Activated naive CD4-positive, alpha-beta T cell treated with anti-CD3 and anti-CD28 coated beads, Interleukin-2, amount 10 ng/mL, durations not matched to agents 5 hours and 36 hours (primary cell): ENCODE results near the gene PTBP1. TPM values are rescaled to one million over a fixed set of nuclear protein-coding genes. Genes with fewer than 3 reads are reported as not detected.

ENCODE experiments used
- microRNA-seq: library from miRNA; unstranded; fragments of <30 nt; microRNA quantifications from one replicate; pipeline ENCODE4 v1.2.0, GENCODE V29; 2022; ENCODE audit warnings: borderline microRNAs expressed, borderline replicate concordance
- total RNA-seq, 2 experiments: library from RNA; stranded (reverse); gene quantifications; one replicate each; pipeline ENCODE4 v1.2.3, GENCODE V29; 2021

Gene PTBP1
- total RNA-seq, result 100 to 1,000 TPM; 385 to 395 TPM

DNA sequence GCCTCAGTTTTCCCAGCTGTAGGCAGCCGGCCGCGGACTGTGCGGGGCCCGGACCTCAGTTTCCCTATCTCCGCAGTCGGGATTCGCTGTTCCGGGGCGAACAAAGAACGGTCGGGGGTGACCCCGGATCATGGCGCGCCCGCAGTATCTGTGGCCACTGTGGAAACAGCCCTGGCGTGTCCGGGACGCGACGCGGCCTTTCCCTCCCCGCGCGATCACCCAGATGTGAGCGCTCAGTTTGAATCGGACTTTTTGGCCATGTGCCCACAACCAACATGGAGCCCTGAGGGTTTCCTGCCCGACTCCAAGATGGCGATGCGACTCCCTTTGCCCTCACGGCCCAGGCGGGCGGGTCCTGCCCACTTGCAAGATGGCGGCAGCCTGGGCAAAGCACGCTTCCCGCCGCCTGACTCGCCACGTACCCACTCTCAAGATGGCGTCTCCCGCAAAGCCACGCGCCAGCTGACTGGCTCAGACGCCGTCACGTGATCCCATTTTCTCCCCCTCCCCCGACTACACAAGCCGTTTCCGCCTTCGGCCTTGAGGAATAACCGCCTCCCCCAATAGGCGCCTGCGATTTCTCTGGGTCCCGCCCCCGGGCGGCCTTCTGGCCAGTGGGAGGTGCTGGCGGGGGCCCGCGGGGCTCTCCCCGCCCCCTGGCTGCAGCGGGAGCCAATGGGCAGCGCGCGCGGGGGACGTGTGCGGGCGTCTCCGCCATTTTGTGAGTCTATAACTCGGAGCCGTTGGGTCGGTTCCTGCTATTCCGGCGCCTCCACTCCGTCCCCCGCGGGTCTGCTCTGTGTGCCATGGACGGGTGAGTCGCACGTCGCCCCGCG is at the start of gene PTBP1:
PTBP1 (plus strand) TSS at position 761 of the 836 bp plus-strand sequence; CDS start at position 807, 46 bp downstream.

DNA sequence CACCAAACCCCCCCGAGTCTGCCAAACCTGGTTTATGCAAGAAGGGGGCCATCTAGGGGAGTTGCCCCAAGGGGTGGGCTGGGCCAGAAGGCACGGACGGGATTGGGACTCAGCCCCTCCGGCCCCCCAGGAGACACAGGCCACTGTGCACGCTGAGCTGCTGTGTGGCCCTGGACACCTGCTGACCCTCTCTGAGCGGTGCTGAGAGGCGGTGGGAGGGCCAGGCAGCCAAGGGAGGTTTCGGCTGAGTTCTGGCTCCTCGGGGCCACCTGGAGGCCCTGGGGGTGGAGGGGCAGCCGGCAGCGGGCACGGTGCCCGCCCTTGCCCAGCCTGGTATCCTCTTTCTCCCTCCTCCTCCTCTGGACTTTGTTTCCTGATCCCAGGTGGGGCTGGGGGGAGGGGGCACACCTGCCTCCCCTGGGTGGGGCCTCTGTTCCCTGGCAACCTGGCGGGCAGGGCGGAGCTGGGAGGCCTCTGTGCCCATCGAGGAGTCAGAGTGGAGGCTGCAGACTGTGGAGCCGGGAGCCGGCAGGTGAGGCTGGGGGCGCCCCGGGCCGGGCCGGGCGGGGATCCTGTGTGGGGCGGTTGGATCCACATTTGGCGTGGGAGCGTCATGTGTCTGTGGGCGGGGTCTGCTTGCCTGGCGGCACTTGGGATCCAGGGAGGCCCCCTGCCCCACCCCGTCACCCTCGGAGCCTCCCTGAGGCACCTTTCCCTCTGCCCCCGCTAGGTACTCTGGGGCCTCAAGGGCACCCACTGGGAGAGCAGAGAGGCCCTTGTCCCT is 46.4 kb upstream of the PTBP1 start, which contains the start of gene MISP:
MISP (plus strand) TSS at position 473 of the 784 bp plus-strand sequence. CDS start 5,835 bp downstream, outside the sequence.

DNA sequence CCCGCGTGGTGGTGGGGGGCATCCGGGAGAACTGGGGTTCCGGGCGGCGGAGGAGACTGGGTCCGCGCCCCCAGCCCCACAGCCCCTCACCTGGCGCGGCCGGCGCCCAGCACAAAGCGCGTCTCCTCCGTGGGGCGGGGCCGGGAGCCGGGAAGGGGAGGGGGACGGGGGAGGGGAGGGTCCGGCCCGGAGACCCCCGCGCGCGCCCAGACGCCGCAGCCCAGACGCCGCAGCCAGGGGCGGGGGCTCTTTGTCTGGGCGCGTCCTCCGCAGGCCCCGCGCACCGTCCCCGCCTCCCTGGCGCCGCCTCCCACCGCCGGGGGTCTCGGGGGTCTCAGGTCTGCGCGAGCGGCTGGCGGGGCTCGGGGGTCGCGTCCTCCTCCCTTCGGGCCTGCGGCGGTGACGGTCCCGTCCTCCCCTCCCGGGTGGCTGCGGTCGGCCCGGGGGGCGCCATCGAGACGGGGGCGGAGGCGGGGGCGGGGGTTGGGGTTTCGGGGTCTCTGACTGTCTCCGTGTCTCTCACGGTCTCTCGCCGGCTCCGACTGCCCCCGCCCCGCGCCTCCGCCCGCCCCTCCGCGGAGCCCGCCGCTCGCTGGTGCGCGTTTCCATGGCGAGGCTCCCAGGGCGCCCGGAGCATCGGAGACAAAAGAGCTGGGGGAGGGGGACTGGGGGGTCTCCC is 24.7 kb downstream of the PTBP1 start, which contains the start of gene PLPPR3:
PLPPR3 (minus strand) TSS at position 131 of the 679 bp plus-strand sequence. CDS start 396 bp downstream, outside the sequence.

DNA sequence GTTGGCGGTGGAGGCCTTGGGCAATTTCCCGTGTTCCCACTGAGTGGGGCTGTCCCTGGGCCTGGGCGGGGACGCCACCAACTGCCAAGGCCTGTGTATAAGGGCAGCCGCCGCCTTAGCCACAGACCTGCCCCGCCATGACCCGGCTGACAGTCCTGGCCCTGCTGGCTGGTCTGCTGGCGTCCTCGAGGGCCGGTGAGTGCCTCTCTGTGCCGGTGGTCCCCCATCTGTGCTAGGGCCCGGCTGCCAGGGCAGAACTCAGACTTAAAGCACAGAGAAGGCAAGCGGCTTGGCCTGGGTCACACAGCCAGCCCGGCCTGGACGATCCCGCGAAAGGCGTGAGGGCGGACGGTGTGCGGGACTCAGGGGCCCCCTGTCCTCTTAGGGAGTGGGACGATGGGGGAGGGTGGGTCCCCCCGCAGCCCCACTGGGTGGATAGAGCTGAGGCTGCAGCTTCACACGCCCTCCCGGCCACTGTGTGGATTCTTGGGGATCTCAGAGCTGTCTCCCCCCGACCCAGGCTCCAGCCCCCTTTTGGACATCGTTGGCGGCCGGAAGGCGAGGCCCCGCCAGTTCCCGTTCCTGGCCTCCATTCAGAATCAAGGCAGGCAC is 30.6 kb downstream of the PTBP1 start, which contains the start of gene AZU1:
AZU1 (plus strand) TSS at position 128 of the 612 bp plus-strand sequence; CDS start at position 138, 10 bp downstream.

DNA sequence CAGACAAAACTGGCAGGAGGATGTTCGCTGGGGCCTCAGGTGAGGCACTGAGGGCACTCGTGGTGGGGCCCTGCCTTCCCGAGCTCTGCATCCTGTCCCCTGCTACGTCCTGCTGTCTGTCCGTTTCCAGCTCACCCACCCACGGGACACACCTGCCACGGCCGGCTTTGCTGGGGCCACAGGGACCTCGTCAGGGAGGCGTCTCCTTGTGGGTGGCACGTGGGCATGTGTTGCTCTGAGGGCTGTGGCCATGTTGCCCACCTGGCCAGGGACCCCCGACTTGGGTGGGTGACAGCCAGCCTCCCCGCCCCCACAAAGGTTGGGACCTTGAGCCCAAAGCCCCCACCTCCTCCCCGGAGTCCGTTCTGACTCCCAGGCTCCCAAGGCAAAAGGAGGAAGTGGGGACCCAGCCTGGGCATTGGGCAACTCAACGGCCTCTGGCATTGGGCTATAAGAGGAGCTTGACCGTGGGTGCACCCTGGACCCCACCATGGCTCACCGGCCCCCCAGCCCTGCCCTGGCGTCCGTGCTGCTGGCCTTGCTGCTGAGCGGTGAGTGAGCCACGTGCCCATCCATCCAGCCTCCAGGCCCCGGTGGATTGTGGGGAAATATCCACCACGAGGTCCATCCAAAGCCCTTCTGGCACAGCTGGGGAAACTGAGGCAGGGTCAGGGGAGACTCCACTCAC is 43.4 kb downstream of the PTBP1 start, which contains the start of gene PRTN3:
PRTN3 (plus strand) TSS at position 481 of the 688 bp plus-strand sequence; CDS start at position 491, 10 bp downstream.

DNA sequence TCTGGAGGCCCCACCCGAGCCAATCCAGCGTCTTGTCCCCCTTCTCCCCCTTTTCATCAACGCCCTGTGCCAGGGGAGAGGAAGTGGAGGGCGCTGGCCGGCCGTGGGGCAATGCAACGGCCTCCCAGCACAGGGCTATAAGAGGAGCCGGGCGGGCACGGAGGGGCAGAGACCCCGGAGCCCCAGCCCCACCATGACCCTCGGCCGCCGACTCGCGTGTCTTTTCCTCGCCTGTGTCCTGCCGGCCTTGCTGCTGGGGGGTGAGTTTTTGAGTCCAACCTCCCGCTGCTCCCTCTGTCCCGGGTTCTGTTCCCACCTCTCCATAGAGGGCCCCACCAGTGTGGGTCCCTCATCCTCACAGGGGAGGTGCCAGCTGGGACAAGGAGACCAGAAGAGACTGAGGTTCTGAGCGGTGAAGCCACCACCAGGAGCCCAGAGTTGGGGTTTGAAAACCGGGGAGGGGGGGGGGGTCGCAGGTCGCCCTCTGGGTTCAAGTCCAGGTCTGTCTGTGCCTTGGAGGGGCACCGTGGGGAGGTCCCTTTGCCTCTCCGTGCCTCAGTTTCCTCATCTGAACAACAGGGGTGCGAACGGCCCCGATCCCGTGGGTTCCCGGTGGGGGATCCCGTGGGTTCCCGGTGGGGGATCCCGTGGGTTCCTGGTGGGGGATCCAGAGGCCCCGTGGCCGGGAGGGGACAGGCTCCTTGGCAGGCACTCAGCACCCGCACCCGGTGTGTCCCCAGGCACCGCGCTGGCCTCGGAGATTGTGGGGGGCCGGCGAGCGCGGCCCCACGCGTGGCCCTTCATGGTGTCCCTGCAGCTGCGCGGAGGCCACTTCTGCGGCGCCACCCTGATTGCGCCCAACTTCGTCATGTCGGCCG is 55.1 kb downstream of the PTBP1 start, which contains the start of gene ELANE:
ELANE (plus strand) TSS at position 168 of the 878 bp plus-strand sequence; CDS start at position 194, 26 bp downstream.

DNA sequence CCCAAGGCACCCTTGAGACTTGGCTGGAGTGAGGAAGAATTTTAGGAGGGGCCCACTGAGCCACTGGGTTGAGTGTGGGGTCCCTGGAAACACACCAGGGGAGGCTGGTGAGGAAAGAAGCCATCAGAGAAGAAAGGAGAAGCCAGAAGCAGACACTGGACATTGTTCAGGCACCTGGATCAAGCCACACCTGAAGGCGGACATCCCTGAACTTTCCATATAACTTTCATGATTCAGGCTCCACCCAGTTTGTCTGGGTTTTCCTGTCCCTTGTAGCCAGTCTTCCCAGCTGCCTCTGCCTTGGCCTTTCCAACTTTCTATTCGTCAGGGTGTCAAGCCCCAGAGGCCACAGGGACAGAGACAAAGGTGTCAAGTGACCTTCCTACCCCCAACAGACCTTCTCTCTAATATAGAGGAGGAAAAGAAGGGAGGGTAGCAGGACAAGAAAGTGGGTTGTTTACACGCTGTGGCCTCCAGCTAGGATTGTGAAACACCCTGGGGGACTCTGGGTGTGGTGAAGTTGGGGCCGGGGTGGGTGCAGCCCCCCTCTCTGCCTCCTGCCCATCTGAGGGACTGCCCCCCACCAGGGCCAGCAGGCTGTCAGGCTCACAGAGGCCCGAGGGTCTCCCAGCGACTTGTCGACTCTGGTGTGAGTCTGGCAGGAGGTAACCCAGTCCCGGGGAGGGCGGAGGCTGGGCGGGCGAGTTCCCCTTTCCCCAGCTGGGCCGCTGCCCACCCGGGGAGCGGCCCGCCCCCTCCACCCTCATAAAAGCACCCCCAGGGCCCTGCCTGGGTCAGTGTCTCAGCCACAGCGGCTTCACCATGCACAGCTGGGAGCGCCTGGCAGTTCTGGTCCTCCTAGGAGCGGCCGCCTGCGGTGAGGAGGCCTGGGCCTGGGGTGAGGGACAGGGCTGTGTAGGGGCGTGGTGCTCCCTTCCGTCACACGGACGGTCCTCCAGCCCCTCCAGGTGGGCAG is 61.9 kb downstream of the PTBP1 start, which contains the start of gene CFD:
CFD (plus strand) TSS at position 797 of the 976 bp plus-strand sequence; CDS start at position 823, 26 bp downstream.

Small RNAs within 50 kb of the gene (microRNA-seq; reads per million reads assigned to microRNA genes)
- gene MIR3187, result 11.5 reads per million, percentile 43 among the genes with 10 or more reads in this experiment
- 6.9 reads per million, percentile 36 among the genes with 10 or more reads in this experiment for gene MIR4745

Other genes starting within 250 kb of the PTBP1 start
- 100 to 1,000 TPM; 192 to 193 TPM for gene BSG, start 224.9 kb upstream of the PTBP1 start, total RNA-seq
- 1 to 10 TPM; 5.2 to 5.6 TPM for gene HCN2, start 207.6 kb upstream of the PTBP1 start, total RNA-seq
- gene POLRMT, start 163.9 kb upstream of the PTBP1 start, total RNA-seq, result 10 to 100 TPM; 51.6 to 54.5 TPM
- gene FGF22, start 157.6 kb upstream of the PTBP1 start, total RNA-seq, result not detected
- 10 to 100 TPM; 76.1 to 78.9 TPM for gene RNF126, start 134.2 kb upstream of the PTBP1 start, total RNA-seq
- gene FSTL3, start 121.1 kb upstream of the PTBP1 start, total RNA-seq, result 1 to 10 TPM; 3.6 to 3.9 TPM
- gene PRSS57, start 102.0 kb upstream of the PTBP1 start, total RNA-seq, result not detected
- gene PALM, start 88.5 kb upstream of the PTBP1 start, total RNA-seq, result not detected
- gene MISP, start 46.3 kb upstream of the PTBP1 start, total RNA-seq, result not detected
- gene PLPPR3, start 24.5 kb downstream of the PTBP1 start, total RNA-seq, result not detected
- gene AZU1, start 30.4 kb downstream of the PTBP1 start, total RNA-seq, result not detected
- gene PRTN3, start 43.5 kb downstream of the PTBP1 start, total RNA-seq, result not detected
- gene ELANE, start 54.9 kb downstream of the PTBP1 start, total RNA-seq, result not detected
- gene CFD, start 62.2 kb downstream of the PTBP1 start, total RNA-seq, result 1 to 10 TPM; 3.4 to 3.6 TPM
- 10 to 100 TPM; 60.6 to 64.3 TPM for gene MED16, start 95.7 kb downstream of the PTBP1 start, total RNA-seq
- not detected for gene RNU6-9, start 96.0 kb downstream of the PTBP1 start, total RNA-seq
- gene R3HDM4, start 115.8 kb downstream of the PTBP1 start, total RNA-seq, result 100 to 1,000 TPM; 122 to 128 TPM
- gene KISS1R, start 119.9 kb downstream of the PTBP1 start, total RNA-seq, result 1 to 10 TPM; 2.5 to 3.1 TPM
- gene ARID3A, start 128.6 kb downstream of the PTBP1 start, total RNA-seq, result 10 to 100 TPM; 30.3 to 30.7 TPM
- gene WDR18, start 186.9 kb downstream of the PTBP1 start, total RNA-seq, result 10 to 100 TPM; 47.6 to 48.1 TPM
- gene GRIN3B, start 203.0 kb downstream of the PTBP1 start, total RNA-seq, result under 1 TPM in 1 of 2 experiments, not detected in 1; 0.14 TPM
- 100 to 1,000 TPM; 174 to 176 TPM for gene TMEM259, start 223.7 kb downstream of the PTBP1 start, total RNA-seq
- gene RNU6-2, start 224.1 kb downstream of the PTBP1 start, total RNA-seq, result not detected
- gene CNN2, start 229.2 kb downstream of the PTBP1 start, total RNA-seq, result 100 to 1,000 TPM; 504 to 515 TPM
- 100 to 1,000 TPM; 100 to 105 TPM for gene ABCA7, start 242.7 kb downstream of the PTBP1 start, total RNA-seq